Ascending aorta (tissue), 2 donors: ENCODE results near the gene MEIKIN. TPM values are rescaled to one million over a fixed set of nuclear protein-coding genes. Genes with fewer than 3 reads are reported as not detected.
"Not testable (repeated sequence)": the region's sequence is repeated elsewhere in the genome, so short reads cannot be mapped to it uniquely, and the experiment has no call there.

Source experiments
- DNase-seq, 2 donors: peaks; one replicate each; pipeline ENCODE4 v3.0.0-alpha.2; 2019; ENCODE audit warnings: low spot score in 2 of 2
- H3K27ac ChIP-seq, 2 donors: fragments of 200-600 bp; sonication (generic); one replicate each; pipeline ENCODE4 v1.5.1; 2016 to 2017; ENCODE audit warnings: mild to moderate bottlenecking in 1 of 2
- H3K27me3 ChIP-seq: fragments of 200-600 bp; sonication (generic); one replicate; pipeline ENCODE4 v1.5.1; 2017
- H3K36me3 ChIP-seq, 2 donors: fragments of 200-600 bp; sonication (generic); one replicate each; pipeline ENCODE4 v1.5.1; 2016
- H3K4me1 ChIP-seq, 2 donors: fragments of 200-600 bp; sonication (generic); one replicate each; pipeline ENCODE4 v1.5.1; 2016 to 2017; ENCODE audit warnings: mild to moderate bottlenecking in 1 of 2
- H3K4me3 ChIP-seq, 2 donors: fragments of 200-600 bp; sonication (generic); one replicate each; pipeline ENCODE4 v1.5.1; 2016 to 2017; ENCODE audit warnings: mild to moderate bottlenecking in 1 of 2
- H3K9me3 ChIP-seq, 2 donors: fragments of 200-600 bp; sonication (generic); one replicate each; pipeline ENCODE4 v1.5.1; 2016
- CTCF ChIP-seq, 3 experiments: fragments of 200-600 bp in 2 of 3; fragments of 450-650 bp in 1 of 3; sonication (generic) in 2 of 3; IDR thresholded peaks; one replicate each; pipeline ENCODE4 v1.5.1; 2016 to 2019; ENCODE audit warnings: antibody characterized with exemption in 3 of 3, mild to moderate bottlenecking in 1 of 3, moderate library complexity in 1 of 3
- intact Hi-C: fragments of 100-400 bp; cut with DNase I; formaldehyde crosslinking; loops from one replicate; pipeline ENCODE4 v1.15.1; 2023
- total RNA-seq: library from RNA; depleted of rRNA; stranded (reverse); fragments of >200 nt; gene quantifications from one replicate; pipeline ENCODE4 v1.1.0, GENCODE V29; 2016

MEIKIN gene
- total RNA-seq, 1 donor from 2014 or later, result not detected

GRCh38 chr5:131786036-131786435 is 159.4 kb downstream of the MEIKIN start:
- Histone ChIP-seq H3K4me3 (no peak overlapping the region), H3K4me1 (peaks cover 0 to 2% of the 10 kb centered on the region in 2 donors), H3K9me3 (no peaks in the 10 kb centered on the region), H3K27ac (no peak overlapping the region), H3K27me3 (no peaks in the 10 kb centered on the region), H3K36me3 (peaks cover 4 to 5% of the 10 kb centered on the region in 2 donors)
- no peak for DNase-seq
- intact Hi-C loops, result no loop called here
- no peak for TF ChIP-seq CTCF (IDR thresholded peaks at IDR 0.05)

DNA sequence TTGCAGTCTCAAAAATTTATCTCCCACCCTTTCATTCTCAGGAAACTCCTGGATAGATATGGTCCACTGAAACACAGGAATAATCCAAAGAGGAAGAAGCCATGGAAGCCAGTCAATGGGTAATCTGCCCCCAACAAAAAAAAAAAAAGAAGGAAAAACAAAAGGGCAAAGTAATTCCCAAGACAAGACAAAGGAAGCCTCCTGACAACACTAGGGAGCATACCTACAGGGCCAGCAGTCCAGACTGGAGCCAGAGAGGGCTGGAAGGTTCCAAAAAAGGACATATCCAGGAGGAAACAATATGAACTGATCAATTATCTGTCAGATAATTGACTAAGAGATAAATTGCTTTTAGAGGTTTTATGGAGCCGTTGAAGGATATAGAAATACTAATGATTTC is 161.6 kb downstream of the MEIKIN start:
- H3K27me3 ChIP-seq, result no peaks in the 10 kb centered on the region
- H3K36me3 ChIP-seq, result peaks cover 4 to 5% of the 10 kb centered on the region in 2 donors
- no peak overlapping the region for H3K4me3 ChIP-seq
- TF ChIP-seq CTCF (IDR thresholded peaks at IDR 0.05), result no peak
- H3K27ac ChIP-seq, result no peak overlapping the region
- DNase-seq, result no peak
- intact Hi-C loops, result no loop called here
- H3K9me3 ChIP-seq, result no peaks in the 10 kb centered on the region
- H3K4me1 ChIP-seq, result peaks cover 0 to 2% of the 10 kb centered on the region in 2 donors

GRCh38 chr5:131783357-131783756 is 162.1 kb downstream of the MEIKIN start:
- TF ChIP-seq CTCF (IDR thresholded peaks at IDR 0.05), result no peak

DNA sequence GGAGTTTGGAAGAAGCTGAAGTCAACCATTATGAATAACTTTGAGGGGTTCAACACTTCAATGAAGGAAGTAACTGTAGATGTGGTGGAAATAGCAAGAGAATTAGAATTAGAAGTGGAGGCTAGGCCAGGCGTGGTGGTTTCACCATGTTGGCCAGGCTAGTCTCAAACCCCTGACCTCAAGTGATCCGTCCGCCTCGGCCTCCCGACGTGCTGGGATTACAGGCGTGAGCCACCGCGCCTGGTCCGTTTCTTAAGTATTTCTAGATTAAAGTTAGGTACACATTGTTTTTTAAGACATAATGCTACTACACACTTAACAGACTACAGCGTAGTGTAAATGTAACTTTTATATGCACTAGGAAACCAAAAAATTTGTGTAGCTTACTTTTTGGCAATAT is 162.7 kb downstream of the MEIKIN start:
- Histone ChIP-seq H3K27me3 (no peaks in the 10 kb centered on the region), H3K4me3 (no peak overlapping the region), H3K27ac (no peak overlapping the region), H3K4me1 (peaks cover 0 to 2% of the 10 kb centered on the region in 2 donors), H3K36me3 (peaks cover 4 to 5% of the 10 kb centered on the region in 2 donors), H3K9me3 (no peaks in the 10 kb centered on the region)
- intact Hi-C loops, result no loop called here
- no peak for TF ChIP-seq CTCF (IDR thresholded peaks at IDR 0.05)
- DNase-seq, result no peak

More at GRCh38 chr5:131783357-131783756, 162.1 kb downstream of the MEIKIN start:
- no peak for DNase-seq
- intact Hi-C loops, result no loop called here
- H3K27me3 ChIP-seq, result no peaks in the 10 kb centered on the region
- H3K4me3 ChIP-seq, result no peak overlapping the region
- H3K4me1 ChIP-seq, result peaks cover 0 to 2% of the 10 kb centered on the region in 2 donors
- H3K27ac ChIP-seq, result no peak overlapping the region
- no peaks in the 10 kb centered on the region for H3K9me3 ChIP-seq
- H3K36me3 ChIP-seq, result peaks cover 4 to 5% of the 10 kb centered on the region in 2 donors

- H3K4me3 ChIP-seq, H3K9me3 ChIP-seq, intact Hi-C loops, H3K36me3 ChIP-seq, H3K27ac ChIP-seq, H3K27me3 ChIP-seq, DNase-seq: not testable (repeated sequence)
- peaks cover 2 to 14% of the 10 kb centered on the region in 2 donors for H3K4me1 ChIP-seq
Observed at GRCh38 chr5:131778141-131778540, 167.3 kb downstream of the MEIKIN start.

DNA sequence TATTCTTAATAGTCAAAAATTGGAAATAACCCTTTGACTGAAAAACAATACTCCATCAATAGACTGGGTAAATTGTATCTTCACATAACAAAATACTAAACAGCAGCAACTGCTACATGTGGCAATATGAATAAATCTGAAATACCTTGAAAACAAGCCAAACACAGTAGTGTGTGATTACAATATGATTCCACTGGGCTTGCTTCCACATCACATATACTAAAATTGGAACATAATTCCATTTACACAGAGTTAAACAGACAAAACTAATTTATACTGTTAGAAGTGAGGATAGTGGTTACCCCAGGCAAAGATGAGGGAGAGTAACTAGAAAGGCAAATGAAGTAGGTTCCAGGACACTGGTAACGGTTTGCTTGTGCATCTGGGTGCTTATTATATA is 169.0 kb downstream of the MEIKIN start:
- Histone ChIP-seq H3K4me1 (peaks cover 2 to 22% of the 10 kb centered on the region in 2 donors), H3K27me3 (no peaks in the 10 kb centered on the region), H3K9me3 (no peaks in the 10 kb centered on the region), H3K27ac (no peak overlapping the region), H3K36me3 (no peaks in the 10 kb centered on the region), H3K4me3 (no peak overlapping the region)
- intact Hi-C loops, result no loop called here
- no peak for TF ChIP-seq CTCF (IDR thresholded peaks at IDR 0.05)
- no peak for DNase-seq
